C4-2B (cell line): Measurements from ENCODE around the gene TEX11.

Experiments
- ZFX ChIP-seq: fragments of 450-650 bp; IDR thresholded peaks from 2 replicates; pipeline ENCODE4 v1.6.1; 2017
- TF ChIP-seq, protein P1 (sequence below): fragments of 450-650 bp; conservative IDR thresholded peaks from 2 replicates; pipeline ENCODE4 v1.5.1; 2017; ENCODE audit warnings: mild to moderate bottlenecking

DNA sequence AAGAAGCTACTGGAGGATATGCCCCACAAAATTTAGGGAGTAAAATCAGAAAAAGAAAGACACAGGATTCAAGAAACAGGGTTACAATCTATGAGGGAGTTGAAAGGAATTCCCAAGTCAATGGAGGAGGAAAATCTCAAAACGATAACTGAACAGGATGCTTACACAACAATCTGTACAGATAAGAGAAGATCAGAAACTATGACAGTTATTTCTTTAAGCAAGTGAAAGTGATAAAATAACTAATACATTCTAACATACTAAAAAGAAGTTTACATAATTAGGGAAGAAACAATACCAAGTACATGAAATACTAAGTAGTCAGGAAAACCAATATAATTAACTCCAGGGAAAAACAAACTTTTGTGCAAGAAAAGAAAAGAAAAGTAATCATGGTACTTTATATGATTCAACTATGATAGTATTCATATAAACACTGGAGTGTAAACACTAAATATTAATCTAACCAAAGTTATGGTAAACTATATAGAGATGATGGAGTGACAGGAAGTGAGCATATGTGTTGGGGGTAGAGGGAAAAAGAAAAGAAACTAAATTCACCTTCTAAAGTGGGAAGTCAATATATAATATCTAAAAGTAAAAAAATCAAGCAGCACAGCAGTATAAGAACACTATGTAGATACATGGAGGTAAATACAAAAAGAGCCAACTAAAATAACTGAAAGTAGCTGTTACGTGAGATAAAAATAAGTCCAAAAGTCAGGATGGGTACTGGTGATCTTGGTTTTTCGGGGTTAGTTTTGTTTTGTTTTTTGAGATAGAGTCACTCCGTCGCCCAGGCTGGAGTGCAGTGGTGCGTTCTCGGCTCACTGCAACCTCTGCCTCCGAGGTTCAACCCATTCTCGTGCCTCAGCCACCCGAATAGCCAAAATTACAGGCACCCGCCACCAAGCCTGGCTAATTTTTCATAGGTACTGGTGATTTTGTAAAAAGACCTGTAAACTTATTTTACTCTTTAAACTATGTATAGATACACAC lies 99.3 kb downstream of the TEX11 start:
- TF ChIP-seq, protein P1, sequence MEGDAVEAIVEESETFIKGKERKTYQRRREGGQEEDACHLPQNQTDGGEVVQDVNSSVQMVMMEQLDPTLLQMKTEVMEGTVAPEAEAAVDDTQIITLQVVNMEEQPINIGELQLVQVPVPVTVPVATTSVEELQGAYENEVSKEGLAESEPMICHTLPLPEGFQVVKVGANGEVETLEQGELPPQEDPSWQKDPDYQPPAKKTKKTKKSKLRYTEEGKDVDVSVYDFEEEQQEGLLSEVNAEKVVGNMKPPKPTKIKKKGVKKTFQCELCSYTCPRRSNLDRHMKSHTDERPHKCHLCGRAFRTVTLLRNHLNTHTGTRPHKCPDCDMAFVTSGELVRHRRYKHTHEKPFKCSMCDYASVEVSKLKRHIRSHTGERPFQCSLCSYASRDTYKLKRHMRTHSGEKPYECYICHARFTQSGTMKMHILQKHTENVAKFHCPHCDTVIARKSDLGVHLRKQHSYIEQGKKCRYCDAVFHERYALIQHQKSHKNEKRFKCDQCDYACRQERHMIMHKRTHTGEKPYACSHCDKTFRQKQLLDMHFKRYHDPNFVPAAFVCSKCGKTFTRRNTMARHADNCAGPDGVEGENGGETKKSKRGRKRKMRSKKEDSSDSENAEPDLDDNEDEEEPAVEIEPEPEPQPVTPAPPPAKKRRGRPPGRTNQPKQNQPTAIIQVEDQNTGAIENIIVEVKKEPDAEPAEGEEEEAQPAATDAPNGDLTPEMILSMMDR = no peak
- TF ChIP-seq ZFX = no peak
